ENCODE measurements around the gene DPP10. TPM values are rescaled to one million over a fixed set of nuclear protein-coding genes. Genes with fewer than 3 reads are reported as not detected.

DPP10 gene
- total RNA-seq, 2 experiments from 2014 or later: not detected

- no peak for ATAC-seq
Observed at GRCh38 chr2:114753145-114753544, 310.7 kb downstream of the DPP10 start.

DNA sequence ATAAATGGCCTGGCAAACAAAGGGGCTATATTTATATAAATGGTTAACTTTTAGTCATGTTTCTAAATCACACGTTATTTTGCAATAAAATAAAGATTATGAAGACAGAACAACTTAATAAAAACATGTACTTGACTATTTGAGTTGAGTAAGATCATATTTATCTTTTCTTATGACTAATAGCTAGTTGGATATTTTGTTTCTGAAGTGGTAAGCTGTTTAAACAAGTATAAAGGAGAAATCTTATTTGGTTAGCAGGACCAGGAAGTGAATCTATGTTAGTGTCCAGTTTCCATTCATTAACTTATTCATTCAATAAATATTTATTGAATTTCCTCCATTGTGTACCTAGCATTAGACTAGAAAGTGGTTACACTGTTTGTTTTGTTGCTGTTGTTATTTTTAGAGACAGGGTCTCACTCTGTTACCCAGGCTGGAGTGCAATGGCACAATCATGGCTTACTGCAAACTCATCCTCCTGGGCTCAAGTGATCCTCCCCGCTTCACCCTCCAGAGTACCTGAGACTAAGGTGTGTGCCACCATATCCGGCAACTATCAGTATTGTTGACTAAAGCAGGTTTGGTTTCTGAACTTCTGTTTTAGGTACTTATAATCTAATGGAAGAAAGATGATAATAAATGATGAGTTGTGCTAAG lies 312.6 kb downstream of the DPP10 start:
- H3K27me3 Mint-ChIP-seq: peaks cover 2% of the 10 kb centered on the region
- no peaks in the 10 kb centered on the region for H3K9me3 Mint-ChIP-seq
- POLR2A ChIA-PET: no interaction called here
- CTCF ChIA-PET: no interaction called here
- no peaks in the 10 kb centered on the region for H3K4me1 Mint-ChIP-seq (ENCODE audit: low read depth)
- H3K27ac Mint-ChIP-seq: no peak overlapping the region
- DNase-seq: no peak
- H3K4me3 Mint-ChIP-seq: no peak overlapping the region
- no peaks in the 10 kb centered on the region for H3K36me3 Mint-ChIP-seq (ENCODE audit: low read depth)
- TF ChIP-seq, protein P1, sequence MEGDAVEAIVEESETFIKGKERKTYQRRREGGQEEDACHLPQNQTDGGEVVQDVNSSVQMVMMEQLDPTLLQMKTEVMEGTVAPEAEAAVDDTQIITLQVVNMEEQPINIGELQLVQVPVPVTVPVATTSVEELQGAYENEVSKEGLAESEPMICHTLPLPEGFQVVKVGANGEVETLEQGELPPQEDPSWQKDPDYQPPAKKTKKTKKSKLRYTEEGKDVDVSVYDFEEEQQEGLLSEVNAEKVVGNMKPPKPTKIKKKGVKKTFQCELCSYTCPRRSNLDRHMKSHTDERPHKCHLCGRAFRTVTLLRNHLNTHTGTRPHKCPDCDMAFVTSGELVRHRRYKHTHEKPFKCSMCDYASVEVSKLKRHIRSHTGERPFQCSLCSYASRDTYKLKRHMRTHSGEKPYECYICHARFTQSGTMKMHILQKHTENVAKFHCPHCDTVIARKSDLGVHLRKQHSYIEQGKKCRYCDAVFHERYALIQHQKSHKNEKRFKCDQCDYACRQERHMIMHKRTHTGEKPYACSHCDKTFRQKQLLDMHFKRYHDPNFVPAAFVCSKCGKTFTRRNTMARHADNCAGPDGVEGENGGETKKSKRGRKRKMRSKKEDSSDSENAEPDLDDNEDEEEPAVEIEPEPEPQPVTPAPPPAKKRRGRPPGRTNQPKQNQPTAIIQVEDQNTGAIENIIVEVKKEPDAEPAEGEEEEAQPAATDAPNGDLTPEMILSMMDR (IDR thresholded peaks at IDR 0.05): no peak
- ATAC-seq: no peak
- intact Hi-C loops (cut with micrococcal nuclease): no loop called here

More at GRCh38 chr2:114753145-114753544, 310.7 kb downstream of the DPP10 start:
- TF ChIP-seq, protein P1 (IDR thresholded peaks at IDR 0.05): no peak
- no peak overlapping the region for H3K27ac Mint-ChIP-seq
- DNase-seq: no peak
- H3K27me3 Mint-ChIP-seq: no peaks in the 10 kb centered on the region
- ChIA-PET CTCF (no interaction called here), POLR2A (interaction anchor here (0.6 kb wide), 1 partner anchor 192 kb away, joined by 3 read pairs; no protein-coding TSS in a partner anchor)
- no peaks in the 10 kb centered on the region for H3K36me3 Mint-ChIP-seq (ENCODE audit: low read depth)
- H3K4me1 Mint-ChIP-seq (ENCODE audit: low read depth): no peaks in the 10 kb centered on the region
- H3K9me3 Mint-ChIP-seq: no peaks in the 10 kb centered on the region
- intact Hi-C loops (cut with micrococcal nuclease): no loop called here
- no peak overlapping the region for H3K4me3 Mint-ChIP-seq

DNA sequence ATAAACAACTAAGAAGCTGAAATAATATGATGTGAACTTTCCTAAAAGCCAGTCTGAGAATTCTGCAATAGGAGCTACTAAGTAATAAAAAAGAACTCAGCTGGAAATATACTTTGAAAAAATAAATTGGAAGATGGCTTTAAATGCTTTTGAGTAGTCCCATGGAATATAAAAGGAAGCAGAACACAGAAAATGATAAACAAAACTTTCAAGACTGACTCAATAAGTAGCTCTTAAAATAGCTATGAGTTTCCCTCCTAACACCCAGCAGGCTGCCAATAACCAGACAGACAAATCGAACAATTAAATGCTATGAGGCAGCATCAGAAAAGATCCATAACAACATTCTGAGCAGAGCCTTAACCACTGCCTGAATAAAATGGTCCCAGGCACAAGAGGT lies 319.9 kb downstream of the DPP10 start:
- H3K4me3 Mint-ChIP-seq: no peak overlapping the region
- H3K27ac Mint-ChIP-seq: no peak overlapping the region
- H3K9me3 Mint-ChIP-seq: no peaks in the 10 kb centered on the region
- DNase-seq (no peak), ATAC-seq (no peak)
- peaks cover 2% of the 10 kb centered on the region for H3K27me3 Mint-ChIP-seq
- TF ChIP-seq, protein P1 (IDR thresholded peaks at IDR 0.05): no peak
- H3K36me3 Mint-ChIP-seq (ENCODE audit: low read depth): no peaks in the 10 kb centered on the region
- POLR2A ChIA-PET: no interaction called here
- CTCF ChIA-PET: no interaction called here
- intact Hi-C loops (cut with micrococcal nuclease): no loop called here
- H3K4me1 Mint-ChIP-seq (ENCODE audit: low read depth): no peaks in the 10 kb centered on the region

- H3K27ac Mint-ChIP-seq: no peak overlapping the region
- no peaks in the 10 kb centered on the region for H3K4me1 Mint-ChIP-seq (ENCODE audit: low read depth)
- no peak overlapping the region for H3K4me3 Mint-ChIP-seq
- peaks cover 2% of the 10 kb centered on the region for H3K27me3 Mint-ChIP-seq
- no peaks in the 10 kb centered on the region for H3K9me3 Mint-ChIP-seq
- TF ChIP-seq, protein P1 (IDR thresholded peaks at IDR 0.05): no peak
- no peaks in the 10 kb centered on the region for H3K36me3 Mint-ChIP-seq (ENCODE audit: low read depth)
- CTCF ChIA-PET: no interaction called here
- POLR2A ChIA-PET: no interaction called here
- intact Hi-C loops (cut with micrococcal nuclease): no loop called here
- no peak for ATAC-seq
- DNase-seq: no peak
Observed at GRCh38 chr2:114762986-114763385, 320.5 kb downstream of the DPP10 start.

- no peak for ATAC-seq
- H3K9me3 Mint-ChIP-seq: no peaks in the 10 kb centered on the region
Observed at GRCh38 chr2:114769110-114769509, 326.7 kb downstream of the DPP10 start.

More at GRCh38 chr2:114769110-114769509, 326.7 kb downstream of the DPP10 start:
- Mint-ChIP-seq H3K27me3 (no peaks in the 10 kb centered on the region), H3K4me1 (ENCODE audit: low read depth) (no peaks in the 10 kb centered on the region), H3K36me3 (ENCODE audit: low read depth) (no peaks in the 10 kb centered on the region), H3K27ac (no peak overlapping the region), H3K4me3 (no peak overlapping the region)
- ChIA-PET POLR2A (no interaction called here), CTCF (no interaction called here)
- DNase-seq: no peak
- TF ChIP-seq, protein P1 (IDR thresholded peaks at IDR 0.05): no peak
- intact Hi-C loops (cut with micrococcal nuclease): no loop called here

Measured in activated CD8-positive, alpha-beta T cell treated with anti-CD3 and anti-CD28 coated beads for 36 hours (primary cell).